ENCODE data around the gene ADAMTS17.

Gene ADAMTS17

GRCh38 chr15:100167884-100168375 lies 173.8 kb downstream of the ADAMTS17 start:
- DNase-seq (ENCODE audit: extremely low spot score), result no peak
- CTCF ChIA-PET, result no interaction called here
- POLR2A ChIA-PET, result no interaction called here
- TF ChIP-seq, protein P1, sequence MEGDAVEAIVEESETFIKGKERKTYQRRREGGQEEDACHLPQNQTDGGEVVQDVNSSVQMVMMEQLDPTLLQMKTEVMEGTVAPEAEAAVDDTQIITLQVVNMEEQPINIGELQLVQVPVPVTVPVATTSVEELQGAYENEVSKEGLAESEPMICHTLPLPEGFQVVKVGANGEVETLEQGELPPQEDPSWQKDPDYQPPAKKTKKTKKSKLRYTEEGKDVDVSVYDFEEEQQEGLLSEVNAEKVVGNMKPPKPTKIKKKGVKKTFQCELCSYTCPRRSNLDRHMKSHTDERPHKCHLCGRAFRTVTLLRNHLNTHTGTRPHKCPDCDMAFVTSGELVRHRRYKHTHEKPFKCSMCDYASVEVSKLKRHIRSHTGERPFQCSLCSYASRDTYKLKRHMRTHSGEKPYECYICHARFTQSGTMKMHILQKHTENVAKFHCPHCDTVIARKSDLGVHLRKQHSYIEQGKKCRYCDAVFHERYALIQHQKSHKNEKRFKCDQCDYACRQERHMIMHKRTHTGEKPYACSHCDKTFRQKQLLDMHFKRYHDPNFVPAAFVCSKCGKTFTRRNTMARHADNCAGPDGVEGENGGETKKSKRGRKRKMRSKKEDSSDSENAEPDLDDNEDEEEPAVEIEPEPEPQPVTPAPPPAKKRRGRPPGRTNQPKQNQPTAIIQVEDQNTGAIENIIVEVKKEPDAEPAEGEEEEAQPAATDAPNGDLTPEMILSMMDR (IDR thresholded peaks at IDR 0.05; ENCODE audit: control extremely low read depth, extremely low read depth, low read depth, missing control alignments), result no peak

- ChIA-PET CTCF (no interaction called here), POLR2A (no interaction called here)
- TF ChIP-seq, protein P1 (IDR thresholded peaks at IDR 0.05; ENCODE audit: control extremely low read depth, extremely low read depth, low read depth, missing control alignments), result no peak
- DNase-seq (ENCODE audit: extremely low spot score), result no peak
Observed at GRCh38 chr15:100166313-100166712, 175.5 kb downstream of the ADAMTS17 start.

- ChIA-PET CTCF (no interaction called here), POLR2A (no interaction called here)
- TF ChIP-seq, protein P1 (IDR thresholded peaks at IDR 0.05; ENCODE audit: control extremely low read depth, extremely low read depth, low read depth, missing control alignments), result no peak
- DNase-seq (ENCODE audit: extremely low spot score), result no peak
Observed at GRCh38 chr15:100163961-100164360, 177.8 kb downstream of the ADAMTS17 start.

DNA sequence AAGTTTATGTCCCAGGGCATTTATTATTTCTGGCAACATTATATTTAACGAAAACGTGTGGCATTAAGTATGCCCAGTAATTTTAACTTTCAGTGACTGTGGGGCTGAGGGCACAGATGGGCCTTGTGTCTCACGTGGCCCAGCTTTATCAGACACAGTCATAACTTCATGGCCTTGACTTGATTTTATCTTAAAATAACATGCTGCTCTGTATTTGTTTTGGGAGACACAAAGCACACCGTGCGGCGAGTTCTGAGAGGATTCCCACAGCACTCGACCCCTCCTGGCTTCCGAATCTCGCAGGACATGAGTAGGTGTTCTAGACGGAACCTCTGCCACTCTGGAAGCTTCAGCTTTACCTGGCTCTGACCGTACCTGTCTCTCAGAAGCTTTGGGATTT lies 180.8 kb downstream of the ADAMTS17 start:
- TF ChIP-seq, protein P1 (IDR thresholded peaks at IDR 0.05; ENCODE audit: control extremely low read depth, extremely low read depth, low read depth, missing control alignments), result no peak
- DNase-seq (ENCODE audit: extremely low spot score), result no peak
- ChIA-PET CTCF (no interaction called here), POLR2A (no interaction called here)

DNA sequence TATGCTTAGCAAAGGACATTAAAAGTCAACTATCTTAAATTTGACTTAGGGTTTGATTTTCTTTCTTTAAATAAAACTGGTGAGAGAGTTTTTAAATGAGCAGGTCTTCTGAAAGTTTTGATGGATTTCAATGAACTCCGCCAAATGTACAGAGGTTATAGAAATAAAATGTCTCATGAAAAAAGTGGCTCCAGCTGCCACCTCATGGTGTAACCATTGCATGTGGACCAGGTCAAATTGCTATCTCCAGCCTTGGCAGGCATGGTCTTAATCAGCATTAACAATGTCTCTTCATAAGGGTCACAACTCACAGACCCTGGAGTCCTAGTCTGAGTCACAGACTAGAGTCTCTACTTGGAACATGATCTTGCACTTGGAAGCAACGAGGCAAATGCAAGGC lies 182.3 kb downstream of the ADAMTS17 start:
- CTCF ChIA-PET, result no interaction called here

DNA sequence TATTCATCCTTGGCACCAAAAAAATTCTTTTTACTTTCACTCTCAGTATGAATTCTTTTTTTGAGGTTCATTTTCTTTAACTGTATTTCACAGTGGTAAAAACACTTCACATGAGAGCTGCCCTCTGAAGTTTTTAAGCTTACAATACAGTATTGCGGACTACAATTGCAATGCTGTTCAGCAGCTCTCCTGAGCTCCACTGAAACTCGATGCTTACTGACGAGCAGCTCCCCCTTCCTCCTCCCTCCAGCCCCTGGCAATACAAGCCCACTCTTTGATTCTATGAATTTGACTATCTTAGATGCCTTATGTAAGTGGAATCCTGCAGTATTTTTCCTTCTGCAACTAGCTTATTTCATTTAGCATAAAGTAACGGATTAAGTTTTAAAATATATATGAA lies 183.4 kb downstream of the ADAMTS17 start:
- TF ChIP-seq, protein P1 (IDR thresholded peaks at IDR 0.05; ENCODE audit: control extremely low read depth, extremely low read depth, low read depth, missing control alignments), result no peak
- ChIA-PET POLR2A (no interaction called here), CTCF (interaction anchor here (0.9 kb wide), 1 partner anchor 13 kb away, joined by 3 read pairs; no protein-coding TSS in a partner anchor)
- DNase-seq (ENCODE audit: extremely low spot score), result no peak

More for the DNA sequence above, 182.3 kb downstream of the ADAMTS17 start:
- POLR2A ChIA-PET, result no interaction called here
- no peak for DNase-seq (ENCODE audit: extremely low spot score)
- TF ChIP-seq, protein P1 (IDR thresholded peaks at IDR 0.05; ENCODE audit: control extremely low read depth, extremely low read depth, low read depth, missing control alignments), result no peak

DNA sequence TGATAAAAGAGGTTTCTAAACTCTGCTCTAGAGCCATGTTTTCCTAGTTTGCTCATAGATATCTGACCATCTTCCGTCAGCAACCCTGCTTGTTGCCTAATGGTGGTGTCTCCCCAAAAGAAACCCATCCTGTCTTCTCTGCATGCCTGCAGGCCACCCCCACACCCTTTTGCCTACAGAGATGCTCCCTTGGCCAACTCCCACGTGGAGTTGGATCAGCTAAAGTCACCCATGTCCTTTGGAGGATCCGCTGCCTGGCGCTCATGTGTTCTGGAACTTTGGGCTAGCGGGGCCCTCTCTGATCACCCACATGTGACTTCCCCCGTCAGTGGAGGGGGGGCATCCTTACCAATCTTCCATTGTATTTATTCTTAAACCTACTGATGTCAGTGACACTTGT lies 185.6 kb downstream of the ADAMTS17 start:
- no peak for DNase-seq (ENCODE audit: extremely low spot score)
- CTCF ChIA-PET, result no interaction called here
- POLR2A ChIA-PET, result no interaction called here
- TF ChIP-seq, protein P1 (IDR thresholded peaks at IDR 0.05; ENCODE audit: control extremely low read depth, extremely low read depth, low read depth, missing control alignments), result no peak

Measured in GM10248 (cell line).